ENCODE results near the gene NLN.
A peak's percentile ranks its signal among the peaks of the same experiment; 100 is the strongest.
"Not testable (repeated sequence)": the region's sequence is repeated elsewhere in the genome, so short reads cannot be mapped to it uniquely, and the experiment has no call there.

Gene NLN

GRCh38 chr5:65727491-65728156, 5.6 kb downstream of the NLN start:
- Histone ChIP-seq H3K9me2 (replicated peaks; ENCODE audit: control insufficient read depth, low read length) (no peaks in the 10 kb centered on the region), H4K20me1 (ENCODE audit: control insufficient read depth, insufficient read depth, low read depth, low read length) (no peaks in the 10 kb centered on the region; the same call in 1 of the 2 replicates), H3K79me2 (ENCODE audit: control insufficient read depth, low read length) (peaks cover 77% of the 10 kb centered on the region), H3K4me1 (ENCODE audit: control insufficient read depth, low read length) (peaks cover 27% of the 10 kb centered on the region), H3K27ac (ENCODE audit: low read depth, low read length) (no peak overlapping the region), H3K36me3 (ENCODE audit: control insufficient read depth, low read length) (no peaks in the 10 kb centered on the region), H3K9me3 (ENCODE audit: control insufficient read depth, insufficient read depth, low read length) (no peaks in the 10 kb centered on the region), H3K27me3 (ENCODE audit: control insufficient read depth, low read length) (no peaks in the 10 kb centered on the region), H3F3A (ENCODE audit: control insufficient read depth, insufficient read depth) (peaks cover 5% of the 10 kb centered on the region; the same call in 1 of the 2 replicates), H3K4me3 (ENCODE audit: low read length) (no peak overlapping the region), H3K4me2 (ENCODE audit: low read length) (0 out of 2 replicates have a peak overlapping the region, but pooled peaks have one; percentile 15)
- TF ChIP-seq EZH2phosphoT487 (IDR thresholded peaks at IDR 0.05; ENCODE audit: borderline replicate concordance, low read length) (no peak), CTCF (IDR thresholded peaks at IDR 0.05; ENCODE audit: low read depth, low read length, poor library complexity, severe bottlenecking) (no peak)

GRCh38 chr5:65728218-65728617, 6.2 kb downstream of the NLN start:
- Histone ChIP-seq H3K27ac (ENCODE audit: low read depth, low read length) (no peak overlapping the region), H3F3A (ENCODE audit: control insufficient read depth, insufficient read depth) (peaks cover 5% of the 10 kb centered on the region; the same call in 1 of the 2 replicates), H4K20me1 (ENCODE audit: control insufficient read depth, insufficient read depth, low read depth, low read length) (no peaks in the 10 kb centered on the region; the same call in 1 of the 2 replicates), H3K9me2 (replicated peaks; ENCODE audit: control insufficient read depth, low read length) (no peaks in the 10 kb centered on the region), H3K4me2 (ENCODE audit: low read length) (no peak overlapping the region), H3K4me1 (ENCODE audit: control insufficient read depth, low read length) (peaks cover 21% of the 10 kb centered on the region), H3K9me3 (ENCODE audit: control insufficient read depth, insufficient read depth, low read length) (no peaks in the 10 kb centered on the region), H3K79me2 (ENCODE audit: control insufficient read depth, low read length) (peaks cover 71% of the 10 kb centered on the region), H3K36me3 (ENCODE audit: control insufficient read depth, low read length) (no peaks in the 10 kb centered on the region), H3K4me3 (ENCODE audit: low read length) (no peak overlapping the region), H3K27me3 (ENCODE audit: control insufficient read depth, low read length) (no peaks in the 10 kb centered on the region)
- TF ChIP-seq EZH2phosphoT487 (IDR thresholded peaks at IDR 0.05; ENCODE audit: borderline replicate concordance, low read length), result no peak
- no peak for TF ChIP-seq CTCF (IDR thresholded peaks at IDR 0.05; ENCODE audit: low read depth, low read length, poor library complexity, severe bottlenecking)

- no peak overlapping the region for H3K27ac ChIP-seq (ENCODE audit: low read depth, low read length)
- H3K79me2 ChIP-seq (ENCODE audit: control insufficient read depth, low read length), result peaks cover 62% of the 10 kb centered on the region
- H3F3A ChIP-seq (ENCODE audit: control insufficient read depth, insufficient read depth), result no peaks in the 10 kb centered on the region
- H3K9me3 ChIP-seq (ENCODE audit: control insufficient read depth, insufficient read depth, low read length), result no peaks in the 10 kb centered on the region
- H3K9me2 ChIP-seq (replicated peaks; ENCODE audit: control insufficient read depth, low read length), result no peaks in the 10 kb centered on the region
- H3K4me3 ChIP-seq (ENCODE audit: low read length), result no peak overlapping the region
- no peak for TF ChIP-seq CTCF (IDR thresholded peaks at IDR 0.05; ENCODE audit: low read depth, low read length, poor library complexity, severe bottlenecking)
- TF ChIP-seq EZH2phosphoT487 (IDR thresholded peaks at IDR 0.05; ENCODE audit: borderline replicate concordance, low read length), result no peak
- no peaks in the 10 kb centered on the region for H3K36me3 ChIP-seq (ENCODE audit: control insufficient read depth, low read length)
- no peaks in the 10 kb centered on the region for H3K27me3 ChIP-seq (ENCODE audit: control insufficient read depth, low read length)
- no peak overlapping the region for H3K4me2 ChIP-seq (ENCODE audit: low read length)
- no peaks in the 10 kb centered on the region; the same call in 1 of the 2 replicates for H4K20me1 ChIP-seq (ENCODE audit: control insufficient read depth, insufficient read depth, low read depth, low read length)
- peaks cover 12% of the 10 kb centered on the region for H3K4me1 ChIP-seq (ENCODE audit: control insufficient read depth, low read length)
Observed at GRCh38 chr5:65730910-65731309, 8.9 kb downstream of the NLN start.

- not testable (repeated sequence) for H3K4me2 ChIP-seq (ENCODE audit: low read length); H3K9me3 ChIP-seq (ENCODE audit: control insufficient read depth, insufficient read depth, low read length); H3K27me3 ChIP-seq (ENCODE audit: control insufficient read depth, low read length); H4K20me1 ChIP-seq (ENCODE audit: control insufficient read depth, insufficient read depth, low read depth, low read length); H3K4me1 ChIP-seq (ENCODE audit: control insufficient read depth, low read length); H3K9me2 ChIP-seq (replicated peaks; ENCODE audit: control insufficient read depth, low read length); H3K36me3 ChIP-seq (ENCODE audit: control insufficient read depth, low read length); H3F3A ChIP-seq (ENCODE audit: control insufficient read depth, insufficient read depth); H3K27ac ChIP-seq (ENCODE audit: low read depth, low read length); H3K4me3 ChIP-seq (ENCODE audit: low read length)
- peaks cover 60% of the 10 kb centered on the region for H3K79me2 ChIP-seq (ENCODE audit: control insufficient read depth, low read length)
Observed at GRCh38 chr5:65732046-65732445, 10.0 kb downstream of the NLN start.

GRCh38 chr5:65734196-65734775, 12.3 kb downstream of the NLN start:
- not testable (repeated sequence) for H3K36me3 ChIP-seq (ENCODE audit: control insufficient read depth, low read length); H4K20me1 ChIP-seq (ENCODE audit: control insufficient read depth, insufficient read depth, low read depth, low read length)

More at GRCh38 chr5:65734196-65734775, 12.3 kb downstream of the NLN start:
- not testable (repeated sequence) for H3K4me3 ChIP-seq (ENCODE audit: low read length); H3K9me2 ChIP-seq (replicated peaks; ENCODE audit: control insufficient read depth, low read length); H3K9me3 ChIP-seq (ENCODE audit: control insufficient read depth, insufficient read depth, low read length); H3K4me2 ChIP-seq (ENCODE audit: low read length); H3K27ac ChIP-seq (ENCODE audit: low read depth, low read length); H3F3A ChIP-seq (ENCODE audit: control insufficient read depth, insufficient read depth); H3K4me1 ChIP-seq (ENCODE audit: control insufficient read depth, low read length); H3K27me3 ChIP-seq (ENCODE audit: control insufficient read depth, low read length)
- H3K79me2 ChIP-seq (ENCODE audit: control insufficient read depth, low read length), result peaks cover 58% of the 10 kb centered on the region

All from DOHH2 (cell line).